ENCODE measurements around the gene CSRP1. TPM values are rescaled to one million over a fixed set of nuclear protein-coding genes. Genes with fewer than 3 reads are reported as not detected.
"Not testable (repeated sequence)": the region's sequence is repeated elsewhere in the genome, so short reads cannot be mapped to it uniquely, and the experiment has no call there.

CSRP1 gene
- total and polyA plus RNA-seq, 7 donors = 14.7 to 27.7 (median 23.2) TPM

GRCh38 chr1:201473296-201473695 lies 33.6 kb downstream of the CSRP1 start:
- intact Hi-C loops (cut with DNase I) = no loop called here
- ATAC-seq (no peak), DNase-seq (no peak)
- TF ChIP-seq, protein P1, sequence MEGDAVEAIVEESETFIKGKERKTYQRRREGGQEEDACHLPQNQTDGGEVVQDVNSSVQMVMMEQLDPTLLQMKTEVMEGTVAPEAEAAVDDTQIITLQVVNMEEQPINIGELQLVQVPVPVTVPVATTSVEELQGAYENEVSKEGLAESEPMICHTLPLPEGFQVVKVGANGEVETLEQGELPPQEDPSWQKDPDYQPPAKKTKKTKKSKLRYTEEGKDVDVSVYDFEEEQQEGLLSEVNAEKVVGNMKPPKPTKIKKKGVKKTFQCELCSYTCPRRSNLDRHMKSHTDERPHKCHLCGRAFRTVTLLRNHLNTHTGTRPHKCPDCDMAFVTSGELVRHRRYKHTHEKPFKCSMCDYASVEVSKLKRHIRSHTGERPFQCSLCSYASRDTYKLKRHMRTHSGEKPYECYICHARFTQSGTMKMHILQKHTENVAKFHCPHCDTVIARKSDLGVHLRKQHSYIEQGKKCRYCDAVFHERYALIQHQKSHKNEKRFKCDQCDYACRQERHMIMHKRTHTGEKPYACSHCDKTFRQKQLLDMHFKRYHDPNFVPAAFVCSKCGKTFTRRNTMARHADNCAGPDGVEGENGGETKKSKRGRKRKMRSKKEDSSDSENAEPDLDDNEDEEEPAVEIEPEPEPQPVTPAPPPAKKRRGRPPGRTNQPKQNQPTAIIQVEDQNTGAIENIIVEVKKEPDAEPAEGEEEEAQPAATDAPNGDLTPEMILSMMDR (IDR thresholded peaks at IDR 0.05) = no peak
- Histone ChIP-seq H3K27me3 (ENCODE audit: insufficient read depth in 3 of 3, low read length in 2 of 3) (peaks cover 0 to 2% (median 0%) of the 10 kb centered on the region in 3 donors), H3K9me3 (no peaks in the 10 kb centered on the region), H3K36me3 (ENCODE audit: insufficient read depth in 1 of 2, low read depth in 1 of 2) (no peaks in the 10 kb centered on the region), H3K4me1 (no peaks in the 10 kb centered on the region), H3K27ac (no peak overlapping the region), H3K4me3 (no peak overlapping the region)
- 91 to 96% (median 95%) methylated on average over 2 of the region's 2 CpGs for WGBS, 3 donors

- H3K9me3 ChIP-seq; H3K27me3 ChIP-seq (ENCODE audit: insufficient read depth in 3 of 3, low read length in 2 of 3); H3K36me3 ChIP-seq (ENCODE audit: insufficient read depth in 1 of 2, low read depth in 1 of 2); H3K4me3 ChIP-seq; H3K27ac ChIP-seq; intact Hi-C loops (cut with DNase I); ATAC-seq; DNase-seq; H3K4me1 ChIP-seq: not testable (repeated sequence)
- WGBS, 3 donors = 86 to 92% (median 89%) methylated on average over 8 of the region's 8 CpGs
These were observed 34.6 kb downstream of the CSRP1 start for GRCh38 chr1:201472321-201472720.

DNA sequence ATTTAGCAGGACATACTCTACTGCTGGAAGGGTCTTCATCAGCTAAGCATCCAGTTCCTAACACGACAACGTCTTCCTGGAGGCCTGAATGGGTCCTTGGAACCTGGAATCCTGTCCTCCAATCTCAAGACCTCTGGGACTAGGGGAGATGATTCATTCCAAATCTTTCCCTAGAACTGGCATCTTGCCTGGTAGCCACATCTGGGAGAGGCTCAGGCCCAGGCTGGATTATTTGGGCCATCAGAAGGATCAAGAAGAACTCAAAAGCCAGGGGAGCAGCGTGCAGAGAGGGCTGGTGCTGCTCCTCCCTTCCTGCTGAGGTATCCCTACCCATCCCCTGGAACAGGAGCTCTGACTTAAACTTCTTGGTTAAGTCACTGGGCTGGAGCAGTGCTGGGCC lies 35.2 kb downstream of the CSRP1 start:
- WGBS, 3 donors = 63 to 78% (median 64%) methylated on average over 3 of the region's 3 CpGs
- ATAC-seq = no peak
- TF ChIP-seq, protein P1 (IDR thresholded peaks at IDR 0.05) = no peak
- no peaks in the 10 kb centered on the region for H3K36me3 ChIP-seq (ENCODE audit: insufficient read depth in 1 of 2, low read depth in 1 of 2)
- peak in 1 of 2 donors; percentile 42 for DNase-seq
- H3K27me3 ChIP-seq (ENCODE audit: insufficient read depth in 3 of 3, low read length in 2 of 3) = peaks cover 0 to 2% (median 0%) of the 10 kb centered on the region in 3 donors
- no peaks in the 10 kb centered on the region for H3K9me3 ChIP-seq
- peaks cover 3% of the 10 kb centered on the region for H3K4me1 ChIP-seq
- no peak overlapping the region for H3K27ac ChIP-seq
- intact Hi-C loops (cut with DNase I) = no loop called here
- H3K4me3 ChIP-seq = no peak overlapping the region

DNA sequence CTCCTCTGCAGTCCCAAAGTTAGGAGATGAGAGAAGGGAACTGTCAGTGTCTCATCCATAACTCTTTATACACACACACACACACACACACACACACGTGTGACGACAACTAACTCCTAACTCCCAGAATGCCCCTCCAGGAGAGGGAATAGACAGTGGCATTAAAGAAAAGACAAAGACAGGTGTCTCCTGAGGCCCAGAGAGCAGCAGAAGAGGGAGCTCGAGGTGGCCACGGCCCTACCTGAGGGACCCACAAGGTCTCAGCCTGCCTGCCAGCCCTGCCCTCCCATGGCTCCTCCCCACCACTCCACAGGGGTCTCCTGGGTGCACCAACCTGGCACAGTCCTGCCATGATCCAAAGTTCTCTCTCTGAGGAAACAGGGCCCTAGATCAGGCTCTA lies 36.3 kb downstream of the CSRP1 start:
- H3K4me1 ChIP-seq = peaks cover 13% of the 10 kb centered on the region
- intact Hi-C loops (cut with DNase I) = no loop called here
- ATAC-seq = no peak
- H3K36me3 ChIP-seq (ENCODE audit: insufficient read depth in 1 of 2, low read depth in 1 of 2) = peaks cover 0 to 7% of the 10 kb centered on the region in 2 donors
- DNase-seq = no peak
- peaks cover 0 to 2% (median 0%) of the 10 kb centered on the region in 3 donors for H3K27me3 ChIP-seq (ENCODE audit: insufficient read depth in 3 of 3, low read length in 2 of 3)
- TF ChIP-seq, protein P1 (IDR thresholded peaks at IDR 0.05) = no peak
- H3K27ac ChIP-seq = no peak overlapping the region
- H3K9me3 ChIP-seq = no peaks in the 10 kb centered on the region
- H3K4me3 ChIP-seq = no peak overlapping the region
- 65 to 76% (median 75%) methylated on average over 4 of the region's 4 CpGs for WGBS, 3 donors

GRCh38 chr1:201469645-201470074 lies 37.3 kb downstream of the CSRP1 start:
- Histone ChIP-seq H3K4me1 (peaks cover 22% of the 10 kb centered on the region), H3K4me3 (peak overlapping the region; percentile 91), H3K27me3 (ENCODE audit: insufficient read depth in 3 of 3, low read length in 2 of 3) (no peaks in the 10 kb centered on the region), H3K27ac (peak overlapping the region; percentile 88), H3K36me3 (ENCODE audit: insufficient read depth in 1 of 2, low read depth in 1 of 2) (peaks cover 0 to 16% of the 10 kb centered on the region in 2 donors), H3K9me3 (no peaks in the 10 kb centered on the region)
- intact Hi-C loops (cut with DNase I) = no loop called here
- TF ChIP-seq, protein P1 (IDR thresholded peaks at IDR 0.05) = no peak
- DNase-seq (no peak), ATAC-seq (peak in 2 of 4 donors; percentile 12 to 14)
- 50 to 57% (median 53%) methylated on average over 16 of the region's 16 CpGs for WGBS, 3 donors

Data from psoas muscle (tissue), 8 donors.